Tibial nerve (tissue), 4 donors: ENCODE measurements around the gene VSTM4. TPM values are rescaled to one million over a fixed set of nuclear protein-coding genes. Genes with fewer than 3 reads are reported as not detected.
A peak's percentile ranks its signal among the peaks of the same experiment; 100 is the strongest.

Source experiments
- DNase-seq, 2 donors: peaks; one replicate each; pipeline ENCODE4 v3.0.0-alpha.2; 2019; ENCODE audit warnings: low spot score in 2 of 2
- H3K27ac ChIP-seq, 4 donors: fragments of 200-600 bp; sonication (generic) in 3 of 4; one replicate each; pipeline ENCODE4 v1.5.1; 2017 to 2019; ENCODE audit warnings: mild to moderate bottlenecking in 1 of 4
- H3K27me3 ChIP-seq, 2 donors: fragments of 200-600 bp; sonication (generic) in 1 of 2; one replicate each; pipeline versions ENCODE4 v1.5.1 to v1.6.0; 2017 to 2019
- H3K36me3 ChIP-seq, 3 donors: fragments of 200-600 bp; sonication (generic); one replicate each; pipeline ENCODE4 v1.5.1; 2018 to 2019
- H3K4me1 ChIP-seq, 4 donors: fragments of 200-600 bp; sonication (generic) in 3 of 4; one replicate each; pipeline ENCODE4 v1.5.1; 2017 to 2019
- H3K4me3 ChIP-seq, 4 donors: fragments of 200-600 bp; sonication (generic) in 3 of 4; one replicate each; pipeline ENCODE4 v1.5.1; 2017 to 2019; ENCODE audit warnings: mild to moderate bottlenecking in 1 of 4, moderate library complexity in 1 of 4
- H3K9me3 ChIP-seq, 4 donors: fragments of 200-600 bp; sonication (generic) in 3 of 4; one replicate each; pipeline ENCODE4 v1.5.1; 2017 to 2019
- EP300 ChIP-seq, 2 donors: sonication (generic); formaldehyde crosslinking; IDR thresholded peaks; one replicate each; pipeline ENCODE4 v1.6.1; 2017; ENCODE audit warnings: antibody characterized with exemption in 2 of 2, mild to moderate bottlenecking in 1 of 2
- POLR2A ChIP-seq, 2 donors: fragments of 450-650 bp; IDR thresholded peaks; one replicate each; pipeline ENCODE4 v1.6.1; 2017; ENCODE audit warnings: antibody characterized with exemption in 2 of 2, mild to moderate bottlenecking in 2 of 2, moderate library complexity in 2 of 2
- WGBS, 2 donors: methylation state at CpG; one replicate each; pipeline ENCODE4 v1.1.5; 2018; 5-methylcytosine and 5-hydroxymethylcytosine counted together
- total RNA-seq, 4 donors: library from RNA; depleted of rRNA; stranded (reverse); fragments of >200 nt; gene quantifications; one replicate each; pipeline ENCODE4 v1.1.0, GENCODE V29; 2016
- TF ChIP-seq, protein P1 (sequence below), 5 experiments: fragments of 200-600 bp in 3 of 5; fragments of 450-650 bp in 2 of 5; sonication (generic) in 3 of 5; IDR thresholded peaks; one replicate each; pipeline ENCODE4 v1.5.1; 2016 to 2019; ENCODE audit warnings: antibody characterized with exemption in 5 of 5, mild to moderate bottlenecking in 3 of 5, moderate library complexity in 2 of 5

Gene VSTM4
- total RNA-seq, 4 donors from 2014 or later = 9.8 to 18.2 (median 12.8) TPM

DNA sequence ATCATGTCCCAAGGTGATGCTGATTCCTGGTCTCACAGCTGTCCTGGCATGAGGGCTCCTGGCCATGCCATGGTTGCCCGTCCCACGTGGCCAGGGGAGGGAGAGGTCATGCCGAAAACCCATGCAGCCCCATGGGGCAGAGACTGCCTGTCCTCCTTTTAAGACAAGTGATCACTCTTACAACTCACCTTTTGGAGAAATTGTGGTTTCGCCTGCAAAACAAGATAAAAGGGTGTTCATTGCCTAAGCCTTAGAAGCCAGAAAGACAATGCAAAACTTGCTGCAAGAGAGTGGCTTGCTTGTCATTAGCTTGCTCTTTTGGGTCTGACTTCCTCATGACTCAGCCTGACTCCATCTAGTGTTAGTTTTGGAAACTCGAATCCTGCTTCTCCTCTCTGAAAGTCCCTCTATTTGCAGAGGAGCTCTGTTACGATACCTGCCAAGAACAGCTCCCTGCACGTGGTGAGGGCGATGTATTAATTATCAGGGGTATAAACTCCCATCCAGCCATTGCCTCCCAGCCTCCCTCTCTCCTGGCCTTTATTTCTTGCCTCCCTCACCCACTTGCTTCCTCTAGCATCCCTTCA lies 46.2 kb upstream of the VSTM4 start:
- TF ChIP-seq, protein P1, sequence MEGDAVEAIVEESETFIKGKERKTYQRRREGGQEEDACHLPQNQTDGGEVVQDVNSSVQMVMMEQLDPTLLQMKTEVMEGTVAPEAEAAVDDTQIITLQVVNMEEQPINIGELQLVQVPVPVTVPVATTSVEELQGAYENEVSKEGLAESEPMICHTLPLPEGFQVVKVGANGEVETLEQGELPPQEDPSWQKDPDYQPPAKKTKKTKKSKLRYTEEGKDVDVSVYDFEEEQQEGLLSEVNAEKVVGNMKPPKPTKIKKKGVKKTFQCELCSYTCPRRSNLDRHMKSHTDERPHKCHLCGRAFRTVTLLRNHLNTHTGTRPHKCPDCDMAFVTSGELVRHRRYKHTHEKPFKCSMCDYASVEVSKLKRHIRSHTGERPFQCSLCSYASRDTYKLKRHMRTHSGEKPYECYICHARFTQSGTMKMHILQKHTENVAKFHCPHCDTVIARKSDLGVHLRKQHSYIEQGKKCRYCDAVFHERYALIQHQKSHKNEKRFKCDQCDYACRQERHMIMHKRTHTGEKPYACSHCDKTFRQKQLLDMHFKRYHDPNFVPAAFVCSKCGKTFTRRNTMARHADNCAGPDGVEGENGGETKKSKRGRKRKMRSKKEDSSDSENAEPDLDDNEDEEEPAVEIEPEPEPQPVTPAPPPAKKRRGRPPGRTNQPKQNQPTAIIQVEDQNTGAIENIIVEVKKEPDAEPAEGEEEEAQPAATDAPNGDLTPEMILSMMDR (IDR thresholded peaks at IDR 0.05) = peak in 3 of 5 experiments; percentile 16 to 48 (median 37)
- TF ChIP-seq POLR2A (IDR thresholded peaks at IDR 0.05) (no peak), EP300 (IDR thresholded peaks at IDR 0.05) (no peak)
- Histone ChIP-seq H3K36me3 (no peaks in the 10 kb centered on the region), H3K27me3 (no peaks in the 10 kb centered on the region), H3K4me3 (no peak overlapping the region), H3K27ac (no peak overlapping the region), H3K4me1 (no peaks in the 10 kb centered on the region), H3K9me3 (no peaks in the 10 kb centered on the region)
- no peak for DNase-seq
- WGBS, 2 donors = 43 to 56% methylated on average over 8 of the region's 8 CpGs

GRCh38 chr10:49160814-49161213 lies 45.5 kb upstream of the VSTM4 start:
- no peaks in the 10 kb centered on the region for H3K9me3 ChIP-seq
- 92 to 94% methylated on average over 5 of the region's 5 CpGs for WGBS, 2 donors
- DNase-seq = no peak
- TF ChIP-seq POLR2A (IDR thresholded peaks at IDR 0.05) (no peak), EP300 (IDR thresholded peaks at IDR 0.05) (no peak)
- TF ChIP-seq, protein P1 (IDR thresholded peaks at IDR 0.05) = no peak
- H3K4me1 ChIP-seq = no peaks in the 10 kb centered on the region
- H3K4me3 ChIP-seq = no peak overlapping the region
- H3K27me3 ChIP-seq = no peaks in the 10 kb centered on the region
- H3K36me3 ChIP-seq = no peaks in the 10 kb centered on the region
- H3K27ac ChIP-seq = no peak overlapping the region

DNA sequence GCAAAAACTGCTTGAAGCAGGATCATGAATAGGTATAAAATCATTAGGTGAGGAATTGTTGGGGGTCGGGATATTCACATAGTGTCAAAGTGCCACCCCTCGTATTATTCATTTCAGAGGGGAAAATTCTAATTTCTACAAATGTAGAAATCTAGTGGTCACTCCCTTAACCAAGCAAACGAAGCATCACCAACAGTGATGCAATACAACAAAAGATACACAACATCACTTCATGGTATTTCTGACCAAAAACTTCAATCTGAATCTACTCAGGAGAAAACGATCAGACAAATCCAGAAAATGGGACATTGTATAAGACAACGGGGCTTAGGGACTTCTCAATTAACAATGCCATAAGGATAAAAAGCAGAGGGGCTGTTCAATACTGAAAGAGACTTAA lies 44.8 kb upstream of the VSTM4 start:
- Histone ChIP-seq H3K9me3 (no peaks in the 10 kb centered on the region), H3K4me3 (no peak overlapping the region), H3K27me3 (no peaks in the 10 kb centered on the region), H3K4me1 (no peaks in the 10 kb centered on the region), H3K27ac (no peak overlapping the region), H3K36me3 (no peaks in the 10 kb centered on the region)
- no peak for TF ChIP-seq EP300 (IDR thresholded peaks at IDR 0.05)
- TF ChIP-seq POLR2A (IDR thresholded peaks at IDR 0.05) = no peak
- TF ChIP-seq, protein P1 (IDR thresholded peaks at IDR 0.05) = no peak
- DNase-seq = no peak
- WGBS, 2 donors = 84 to 85% methylated on average over 5 of the region's 5 CpGs

GRCh38 chr10:49158915-49159314 lies 43.6 kb upstream of the VSTM4 start:
- TF ChIP-seq POLR2A (IDR thresholded peaks at IDR 0.05) (no peak), EP300 (IDR thresholded peaks at IDR 0.05) (no peak)
- TF ChIP-seq, protein P1 (IDR thresholded peaks at IDR 0.05) = no peak
- no peak for DNase-seq
- WGBS, 2 donors = 72 to 74% methylated on average over 3 of the region's 3 CpGs

DNA sequence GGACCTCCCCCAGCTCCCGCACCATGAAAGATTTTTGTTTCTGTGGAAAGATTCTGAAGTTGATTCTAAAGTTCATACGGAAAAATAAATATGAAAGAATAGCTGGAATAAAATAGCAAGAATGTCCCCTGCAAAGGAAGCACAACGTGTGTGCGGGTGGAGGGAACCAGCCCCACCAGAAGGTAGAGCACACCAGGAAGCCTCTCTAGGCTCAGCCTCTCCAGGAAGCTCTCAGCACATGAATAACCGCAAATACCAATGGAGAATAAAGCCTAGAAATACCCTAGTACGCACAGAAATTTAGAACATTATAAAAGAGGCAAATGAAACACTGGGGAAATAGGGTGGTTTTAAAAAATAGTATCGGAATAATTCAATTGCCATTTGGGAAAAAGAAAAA lies 43.1 kb upstream of the VSTM4 start:
- no peaks in the 10 kb centered on the region for H3K27me3 ChIP-seq
- no peak overlapping the region for H3K27ac ChIP-seq
- no peak for DNase-seq
- no peaks in the 10 kb centered on the region for H3K9me3 ChIP-seq
- H3K4me3 ChIP-seq = no peak overlapping the region
- TF ChIP-seq, protein P1 (IDR thresholded peaks at IDR 0.05) = no peak
- TF ChIP-seq POLR2A (IDR thresholded peaks at IDR 0.05) (no peak), EP300 (IDR thresholded peaks at IDR 0.05) (no peak)
- no peaks in the 10 kb centered on the region for H3K36me3 ChIP-seq
- 62 to 67% methylated on average over 7 of the region's 7 CpGs for WGBS, 2 donors
- no peaks in the 10 kb centered on the region for H3K4me1 ChIP-seq

More at GRCh38 chr10:49158915-49159314, 43.6 kb upstream of the VSTM4 start:
- Histone ChIP-seq H3K27me3 (no peaks in the 10 kb centered on the region), H3K4me1 (no peaks in the 10 kb centered on the region), H3K27ac (no peak overlapping the region), H3K4me3 (no peak overlapping the region), H3K36me3 (no peaks in the 10 kb centered on the region), H3K9me3 (no peaks in the 10 kb centered on the region)
